ENCODE data around the gene ATOH8.

- TF ChIP-seq ZNF274 (IDR thresholded peaks at IDR 0.05; ENCODE audit: low read depth, low read length) = no peak
- no peak for TF ChIP-seq SUZ12 (IDR thresholded peaks at IDR 0.05; ENCODE audit: extremely low read depth, insufficient read depth, insufficient read length)
- no peak for TF ChIP-seq YY1 (IDR thresholded peaks at IDR 0.05; ENCODE audit: insufficient read depth, insufficient read length)
Measured at GRCh38 chr2:85796046-85796340, 42.2 kb downstream of the ATOH8 start.

Data from NT2/D1 (cell line).